Activated CD8-positive, alpha-beta memory T cell treated with anti-CD3 and anti-CD28 coated beads, Interleukin-2, amount 50 U/mL, for 4 hours (primary cell): Measurements from ENCODE around the gene MLNR.

ENCODE experiments used
- DNase-seq: peaks from one replicate; pipeline ENCODE4 v3.0.0-alpha.2; 2020

The MLNR gene

GRCh38 chr13:49220036-49220855 lies at the start of gene MLNR:
Gene MLNR, plus strand, starts transcription at chr13:49220338. Its CDS starts 0 bp downstream, at chr13:49220338.
- DNase-seq: peak; percentile 36

- no peak for DNase-seq
Observed at GRCh38 chr13:49171359-49171758, 48.8 kb upstream of the MLNR start.

GRCh38 chr13:49183672-49184325 lies 36.3 kb upstream of the MLNR start:
- DNase-seq: no peak

- DNase-seq: no peak
Observed at GRCh38 chr13:49184621-49185020, 35.5 kb upstream of the MLNR start.

GRCh38 chr13:49185264-49185663 lies 34.9 kb upstream of the MLNR start:
- no peak for DNase-seq

- DNase-seq: no peak
Observed at GRCh38 chr13:49190901-49191300, 29.2 kb upstream of the MLNR start.

GRCh38 chr13:49206641-49207040 lies 13.5 kb upstream of the MLNR start:
- no peak for DNase-seq

GRCh38 chr13:49208619-49209018 lies 11.5 kb upstream of the MLNR start:
- no peak for DNase-seq

- no peak for DNase-seq
Observed at GRCh38 chr13:49210114-49210513, 10.0 kb upstream of the MLNR start.

GRCh38 chr13:49210669-49211068 lies 9.5 kb upstream of the MLNR start:
- no peak for DNase-seq

- DNase-seq: no peak
Observed at GRCh38 chr13:49213539-49213938, 6.6 kb upstream of the MLNR start.

- DNase-seq: no peak
Observed at GRCh38 chr13:49213997-49214916, 5.9 kb upstream of the MLNR start.

GRCh38 chr13:49214917-49215376 lies 5.2 kb upstream of the MLNR start:
- peak; percentile 35 for DNase-seq

- no peak for DNase-seq
Observed at GRCh38 chr13:49216334-49216733, 3.8 kb upstream of the MLNR start.

GRCh38 chr13:49217962-49218492 lies 2.1 kb upstream of the MLNR start:
- DNase-seq: no peak

GRCh38 chr13:49218493-49219051 lies 1.6 kb upstream of the MLNR start:
- DNase-seq: no peak

GRCh38 chr13:49219647-49220035 lies 497 bp upstream of the MLNR start:
- no peak for DNase-seq

GRCh38 chr13:49220856-49221589 lies 885 bp downstream of the MLNR start:
- DNase-seq: no peak

- DNase-seq: no peak
Observed at GRCh38 chr13:49221590-49221965, 1.4 kb downstream of the MLNR start.

GRCh38 chr13:49225223-49226042 lies 5.3 kb downstream of the MLNR start:
- DNase-seq: no peak

GRCh38 chr13:49226613-49227012 lies 6.5 kb downstream of the MLNR start:
- no peak for DNase-seq
